ENCODE results near the gene HTRA1. TPM values are rescaled to one million over a fixed set of nuclear protein-coding genes. Genes with fewer than 3 reads are reported as not detected.

The HTRA1 gene
- total RNA-seq, 1 experiment from 2014 or later = 0.39 TPM

- POLR2A ChIA-PET = no interaction called here
- Histone ChIP-seq H3K9ac (ENCODE audit: low read length) (no peak overlapping the region), H2AFZ (ENCODE audit: low read depth, low read length, poor library complexity, severe bottlenecking) (no peak overlapping the region), H3K27me3 (ENCODE audit: insufficient read depth, low read length) (no peaks in the 10 kb centered on the region), H3K4me3 (replicated peaks in 1 of 2; ENCODE audit: low read depth in 1 of 2, low read length in 2 of 2) (no peak overlapping the region), H3K36me3 (ENCODE audit: control insufficient read depth in 1 of 2, insufficient read depth in 2 of 2, low read length in 2 of 2) (no peaks in the 10 kb centered on the region), H3K4me1 (ENCODE audit: control insufficient read depth in 1 of 2, insufficient read depth in 2 of 2, low read length in 2 of 2) (no peaks in the 10 kb centered on the region), H3K9me2 (ENCODE audit: insufficient read depth) (no peaks in the 10 kb centered on the region), H3K79me2 (ENCODE audit: insufficient read depth, low read length) (no peaks in the 10 kb centered on the region), H4K20me1 (ENCODE audit: insufficient read depth) (no peaks in the 10 kb centered on the region), H3K9me3 (ENCODE audit: control insufficient read depth in 1 of 2, insufficient read depth in 1 of 2, low read depth in 1 of 2, low read length in 2 of 2) (no peaks in the 10 kb centered on the region), H3K27ac (ENCODE audit: low read depth, low read length) (no peak overlapping the region), H3K4me2 (ENCODE audit: low read length) (no peak overlapping the region)
- intact Hi-C loops (cut with micrococcal nuclease) = no loop called here
- RAD21 ChIA-PET (ENCODE audit: low non-redundant PET in 1 of 2, low total read pairs in 2 of 2, uncharacterized antibody in 2 of 2, unreplicated experiment in 2 of 2) = no interaction called here
- DNase-seq (ENCODE audit: low read depth, low spot score) (no peak), ATAC-seq (no peak)
- TF ChIP-seq POLR2A (IDR thresholded peaks at IDR 0.05; ENCODE audit: borderline replicate concordance, extremely low read depth, insufficient read depth, insufficient read length) (no peak), EZH2phosphoT487 (IDR thresholded peaks at IDR 0.05; ENCODE audit: borderline replicate concordance) (no peak), CTCF (IDR thresholded peaks at IDR 0.05 in 2 of 3, conservative IDR thresholded peaks at IDR 0.05 in 1 of 3; ENCODE audit: borderline replicate concordance in 1 of 3, insufficient read depth in 1 of 3, low read depth in 2 of 3, low read length in 2 of 3) (no peak), JUND (IDR thresholded peaks at IDR 0.05) (no peak), REST (IDR thresholded peaks at IDR 0.05; ENCODE audit: low read depth) (no peak), ZFX (IDR thresholded peaks at IDR 0.05) (no peak), EZH2 (IDR thresholded peaks at IDR 0.05) (no peak), SP1 (IDR thresholded peaks at IDR 0.05; ENCODE audit: low read depth) (no peak), EGR1 (IDR thresholded peaks at IDR 0.05; ENCODE audit: low read depth) (no peak), SRF (IDR thresholded peaks at IDR 0.05; ENCODE audit: low read depth) (no peak), RAD21 (IDR thresholded peaks at IDR 0.05; ENCODE audit: low read depth) (no peak), CEBPB (IDR thresholded peaks at IDR 0.05; ENCODE audit: low read depth) (no peak), ZBTB33 (IDR thresholded peaks at IDR 0.05; ENCODE audit: extremely low read depth, insufficient replicate concordance, low read length) (no peak), ZNF274 (IDR thresholded peaks at IDR 0.05; ENCODE audit: low read depth, low read length) (no peak), MAX (IDR thresholded peaks at IDR 0.05) (no peak), SIN3A (IDR thresholded peaks at IDR 0.05; ENCODE audit: low read depth) (no peak), FOSL1 (IDR thresholded peaks at IDR 0.05; ENCODE audit: low read depth) (no peak), TCF7L2 (IDR thresholded peaks at IDR 0.05; ENCODE audit: borderline replicate concordance, extremely low read depth, insufficient read depth, insufficient read length) (no peak)
- no TSS peak for BruUV-seq (replicated peaks)
- CTCF ChIA-PET = no interaction called here
Observed at GRCh38 chr10:122485670-122486069, 24.3 kb downstream of the HTRA1 start.
